Astrocyte (in vitro differentiated cells and primary cell): Measurements from ENCODE around the gene PPP1R14D. TPM values are rescaled to one million over a fixed set of nuclear protein-coding genes. Genes with fewer than 3 reads are reported as not detected.
A peak's percentile ranks its signal among the peaks of the same experiment; 100 is the strongest.

ENCODE experiments used
- DNase-seq: peaks from one replicate; pipeline ENCODE4 v3.0.0-alpha.2; 2010; ENCODE audit warnings: low read depth
- FAIRE-seq: peaks from 2 replicates; lab custom pipeline; 2011; peaks lifted over from hg19 to GRCh38; lab: Jason Lieb, UNC
- H2AFZ ChIP-seq: 2 replicates; pipeline ENCODE4 v1.6.0; 2012; ENCODE audit warnings: low read depth, low read length, inconsistent platforms
- H3K27ac ChIP-seq: 2 replicates; pipeline ENCODE4 v1.5.1; 2011; ENCODE audit warnings: low read depth, low read length, inconsistent platforms
- H3K27me3 ChIP-seq: 2 replicates; pipeline ENCODE4 v1.6.0; 2011; ENCODE audit warnings: low read length, inconsistent platforms; ENCODE audit not compliant: insufficient read depth
- H3K36me3 ChIP-seq: 2 replicates; pipeline ENCODE4 v1.5.1; 2011; ENCODE audit warnings: low read length, inconsistent platforms; ENCODE audit not compliant: insufficient read depth
- H3K4me1 ChIP-seq: 2 replicates; pipeline ENCODE4 v1.5.1; 2011; ENCODE audit warnings: low read length, inconsistent platforms; ENCODE audit not compliant: insufficient read depth
- H3K4me2 ChIP-seq: 2 replicates; pipeline ENCODE4 v1.6.0; 2012; ENCODE audit warnings: low read length, inconsistent platforms
- H3K4me3 ChIP-seq: 2 replicates; pipeline ENCODE4 v1.5.1; 2011; ENCODE audit warnings: low read depth, mild to moderate bottlenecking, low read length, inconsistent platforms; ENCODE audit not compliant: insufficient read depth
- H3K79me2 ChIP-seq: 2 replicates; pipeline ENCODE4 v1.6.0; 2012; ENCODE audit warnings: mild to moderate bottlenecking, low read length, inconsistent platforms; ENCODE audit not compliant: insufficient read depth
- H3K9ac ChIP-seq: 2 replicates; pipeline ENCODE4 v1.6.0; 2012; ENCODE audit warnings: mild to moderate bottlenecking, low read length, inconsistent platforms
- H3K9me3 ChIP-seq: 2 replicates; pipeline ENCODE4 v1.5.1; 2012; ENCODE audit warnings: low read depth, mild to moderate bottlenecking, low read length, inconsistent platforms; ENCODE audit not compliant: insufficient read depth
- H4K20me1 ChIP-seq: 2 replicates; pipeline ENCODE4 v1.6.0; 2012; ENCODE audit warnings: low read length, inconsistent platforms; ENCODE audit not compliant: insufficient read depth
- H3K27ac Mint-ChIP-seq: one replicate; pipeline ENCODE4 v1.8.0; 2021; ENCODE audit warnings: mild to moderate bottlenecking, mixed read lengths; ENCODE audit not compliant: unreplicated experiment
- H3K27me3 Mint-ChIP-seq: one replicate; pipeline ENCODE4 v1.8.0; 2021; ENCODE audit warnings: low read depth, mixed read lengths; ENCODE audit not compliant: unreplicated experiment
- H3K36me3 Mint-ChIP-seq: one replicate; pipeline ENCODE4 v1.8.0; 2021; ENCODE audit warnings: low read depth, mixed read lengths; ENCODE audit not compliant: unreplicated experiment
- H3K4me1 Mint-ChIP-seq: one replicate; pipeline ENCODE4 v1.8.0; 2021; ENCODE audit warnings: low read depth, mixed read lengths; ENCODE audit not compliant: unreplicated experiment
- H3K4me3 Mint-ChIP-seq: one replicate; pipeline ENCODE4 v1.8.0; 2021; ENCODE audit warnings: mild to moderate bottlenecking, moderate library complexity, mixed read lengths; ENCODE audit not compliant: unreplicated experiment
- H3K9me3 Mint-ChIP-seq: one replicate; pipeline ENCODE4 v1.8.0; 2021; ENCODE audit warnings: mild to moderate bottlenecking, mixed read lengths; ENCODE audit not compliant: unreplicated experiment
- EZH2 ChIP-seq: IDR thresholded peaks from 2 replicates; pipeline ENCODE4 v1.6.1; 2012; ENCODE audit warnings: mild to moderate bottlenecking, low read length, inconsistent platforms; ENCODE audit not compliant: insufficient read depth
- total RNA-seq: library from RNA; stranded (reverse); gene quantifications from 2 replicates; pipeline ENCODE4 v1.2.1, GENCODE V29; 2021
- TF ChIP-seq, protein P1 (sequence below): IDR thresholded peaks from 2 replicates; pipeline ENCODE4 v1.5.1; 2011; ENCODE audit warnings: low read depth, mild to moderate bottlenecking, inconsistent platforms, low read length, moderate library complexity; ENCODE audit not compliant: insufficient read depth

Gene PPP1R14D
- total RNA-seq, 1 donor from 2014 or later: not detected

DNA sequence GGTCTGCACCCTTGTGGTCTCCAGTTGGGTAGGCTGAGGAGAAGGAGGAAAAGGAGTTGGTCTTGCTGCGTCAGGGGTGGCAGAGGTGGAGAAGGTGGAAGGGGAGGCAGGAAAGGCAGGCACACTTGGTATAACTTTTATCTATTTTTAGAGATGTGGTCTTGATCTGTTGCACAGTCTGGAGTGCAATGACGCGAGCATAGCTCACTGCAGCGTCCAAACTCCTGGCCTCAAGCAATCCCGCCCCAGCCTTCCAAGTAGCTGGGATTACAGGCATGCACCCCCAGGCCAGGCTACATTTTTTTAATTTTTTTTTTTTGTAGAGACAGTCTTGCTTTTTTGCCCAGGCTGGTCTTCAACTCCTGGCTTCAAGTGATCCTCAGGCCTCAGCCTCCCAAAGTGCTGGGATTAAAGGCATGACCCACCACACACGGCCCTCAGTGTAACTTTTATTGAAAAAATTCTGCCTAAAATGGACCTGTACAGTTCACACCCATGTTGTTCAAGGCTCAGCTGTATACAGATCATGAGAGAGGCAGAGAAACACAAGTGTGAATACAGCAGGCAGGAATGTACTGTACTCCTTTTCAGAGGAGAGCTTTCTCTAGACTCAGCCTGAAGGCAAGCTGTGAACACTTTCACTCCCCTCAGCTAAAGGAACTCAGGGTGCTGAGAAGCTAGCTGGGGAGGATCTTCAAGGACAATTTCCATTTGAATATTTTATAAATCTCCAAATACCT lies 47.7 kb upstream of the PPP1R14D start:
- Mint-ChIP-seq H3K4me3 (peak overlapping the region; percentile 14), H3K27me3 (peaks cover 12% of the 10 kb centered on the region), H3K9me3 (no peaks in the 10 kb centered on the region), H3K4me1 (peaks cover 3% of the 10 kb centered on the region), H3K27ac (peak overlapping the region; percentile 34), H3K36me3 (no peaks in the 10 kb centered on the region)
- H3K79me2 ChIP-seq: no peaks in the 10 kb centered on the region
- no peak overlapping the region for H3K4me3 ChIP-seq
- peaks cover 5% of the 10 kb centered on the region for H3K4me1 ChIP-seq
- H3K36me3 ChIP-seq: no peaks in the 10 kb centered on the region
- FAIRE-seq (no peak), DNase-seq (no peak)
- H3K27me3 ChIP-seq: peaks cover 10% of the 10 kb centered on the region
- no peak for TF ChIP-seq EZH2
- TF ChIP-seq, protein P1, sequence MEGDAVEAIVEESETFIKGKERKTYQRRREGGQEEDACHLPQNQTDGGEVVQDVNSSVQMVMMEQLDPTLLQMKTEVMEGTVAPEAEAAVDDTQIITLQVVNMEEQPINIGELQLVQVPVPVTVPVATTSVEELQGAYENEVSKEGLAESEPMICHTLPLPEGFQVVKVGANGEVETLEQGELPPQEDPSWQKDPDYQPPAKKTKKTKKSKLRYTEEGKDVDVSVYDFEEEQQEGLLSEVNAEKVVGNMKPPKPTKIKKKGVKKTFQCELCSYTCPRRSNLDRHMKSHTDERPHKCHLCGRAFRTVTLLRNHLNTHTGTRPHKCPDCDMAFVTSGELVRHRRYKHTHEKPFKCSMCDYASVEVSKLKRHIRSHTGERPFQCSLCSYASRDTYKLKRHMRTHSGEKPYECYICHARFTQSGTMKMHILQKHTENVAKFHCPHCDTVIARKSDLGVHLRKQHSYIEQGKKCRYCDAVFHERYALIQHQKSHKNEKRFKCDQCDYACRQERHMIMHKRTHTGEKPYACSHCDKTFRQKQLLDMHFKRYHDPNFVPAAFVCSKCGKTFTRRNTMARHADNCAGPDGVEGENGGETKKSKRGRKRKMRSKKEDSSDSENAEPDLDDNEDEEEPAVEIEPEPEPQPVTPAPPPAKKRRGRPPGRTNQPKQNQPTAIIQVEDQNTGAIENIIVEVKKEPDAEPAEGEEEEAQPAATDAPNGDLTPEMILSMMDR: no peak
- no peak overlapping the region for H2AFZ ChIP-seq
- no peaks in the 10 kb centered on the region for H3K9me3 ChIP-seq
- H4K20me1 ChIP-seq: no peaks in the 10 kb centered on the region
- no peak overlapping the region for H3K9ac ChIP-seq
- no peak overlapping the region for H3K27ac ChIP-seq
- no peak overlapping the region for H3K4me2 ChIP-seq

GRCh38 chr15:40873694-40874561 lies 45.4 kb upstream of the PPP1R14D start, which contains the start of gene RHOV:
Gene RHOV, minus strand, starts transcription at chr15:40874234. Its CDS starts 95 bp downstream, at chr15:40874139.
- no peak for TF ChIP-seq EZH2
- TF ChIP-seq, protein P1: no peak
- FAIRE-seq: no peak
- peak within 1 kb of the TSS; percentile 82 for H3K4me3 Mint-ChIP-seq

More at GRCh38 chr15:40873694-40874561, 45.4 kb upstream of the PPP1R14D start, which contains the start of gene RHOV:
- H3K9ac ChIP-seq: peak within 1 kb of the TSS; percentile 50
- H4K20me1 ChIP-seq: no peaks in the 10 kb centered on the region
- H3K27ac Mint-ChIP-seq: no peak within 1 kb of the TSS
- H3K4me2 ChIP-seq: peak within 1 kb of the TSS; percentile 94
- H3K9me3 ChIP-seq: no peaks in the 10 kb centered on the region
- no peak within 1 kb of the TSS for H3K27ac ChIP-seq
- DNase-seq: peak; percentile 34
- H3K9me3 Mint-ChIP-seq: no peaks in the 10 kb centered on the region
- H3K36me3 Mint-ChIP-seq: no peaks in the 10 kb centered on the region
- peaks cover 10% of the 10 kb centered on the region for H3K27me3 ChIP-seq
- H3K27me3 Mint-ChIP-seq: peaks cover 26% of the 10 kb centered on the region
- H3K79me2 ChIP-seq: no peaks in the 10 kb centered on the region
- peaks cover 5% of the 10 kb centered on the region for H3K4me1 ChIP-seq
- peaks cover 3% of the 10 kb centered on the region for H3K4me1 Mint-ChIP-seq
- H2AFZ ChIP-seq: peak within 1 kb of the TSS; percentile 81
- peak within 1 kb of the TSS; percentile 43 for H3K4me3 ChIP-seq
- no peaks in the 10 kb centered on the region for H3K36me3 ChIP-seq
